Neural cell (in vitro differentiated cells): ENCODE measurements around the gene LAIR2.

Experiments
- EP300 ChIP-seq: fragments of 450-650 bp; conservative IDR thresholded peaks from 2 replicates; pipeline ENCODE4 v1.6.1; 2014; ENCODE audit warnings: antibody characterized with exemption, mild to moderate bottlenecking, moderate library complexity; ENCODE audit not compliant: poor library complexity, severe bottlenecking
- EZH2 ChIP-seq: fragments of 200-600, 300-800 bp; shearing (Covaris generic), sonication (generic); IDR thresholded peaks from 2 replicates; pipeline ENCODE4 v1.6.1; 2014; ENCODE audit warnings: antibody characterized with exemption, low read length, borderline replicate concordance, mild to moderate bottlenecking; ENCODE audit not compliant: insufficient read depth, poor library complexity, severe bottlenecking
- POLR2AphosphoS5 ChIP-seq: IDR thresholded peaks from 2 replicates; pipeline ENCODE4 v1.6.1; 2012
- RAD21 ChIP-seq: fragments of 450-650 bp; conservative IDR thresholded peaks from 2 replicates; pipeline ENCODE4 v1.6.1; 2014; ENCODE audit warnings: antibody characterized with exemption, mild to moderate bottlenecking, moderate library complexity
- TF ChIP-seq, protein P1 (sequence below): fragments of 450-650 bp; IDR thresholded peaks from 2 replicates; pipeline ENCODE4 v1.5.1; 2014; ENCODE audit warnings: antibody characterized with exemption, mild to moderate bottlenecking, moderate library complexity; ENCODE audit not compliant: poor library complexity, severe bottlenecking

DNA sequence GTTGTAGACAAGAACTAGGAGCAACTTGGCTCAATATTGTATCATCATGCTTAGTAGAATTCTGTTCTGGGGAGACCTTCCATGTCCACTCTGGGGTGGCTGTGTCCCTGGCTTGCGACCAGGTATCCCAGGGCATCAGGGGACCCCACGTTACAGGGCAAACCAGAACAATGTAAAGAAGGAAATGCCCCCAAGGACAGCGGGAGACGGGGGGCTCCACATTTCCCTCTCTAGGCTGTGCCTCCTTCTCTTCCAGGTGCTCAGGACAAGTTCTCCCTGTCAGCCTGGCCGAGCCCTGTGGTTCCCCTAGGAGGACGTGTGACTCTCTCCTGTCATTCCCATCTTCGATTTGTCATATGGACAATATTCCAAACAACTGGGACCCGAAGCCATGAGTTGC, 30.8 kb downstream of the LAIR2 start:
- TF ChIP-seq, protein P1, sequence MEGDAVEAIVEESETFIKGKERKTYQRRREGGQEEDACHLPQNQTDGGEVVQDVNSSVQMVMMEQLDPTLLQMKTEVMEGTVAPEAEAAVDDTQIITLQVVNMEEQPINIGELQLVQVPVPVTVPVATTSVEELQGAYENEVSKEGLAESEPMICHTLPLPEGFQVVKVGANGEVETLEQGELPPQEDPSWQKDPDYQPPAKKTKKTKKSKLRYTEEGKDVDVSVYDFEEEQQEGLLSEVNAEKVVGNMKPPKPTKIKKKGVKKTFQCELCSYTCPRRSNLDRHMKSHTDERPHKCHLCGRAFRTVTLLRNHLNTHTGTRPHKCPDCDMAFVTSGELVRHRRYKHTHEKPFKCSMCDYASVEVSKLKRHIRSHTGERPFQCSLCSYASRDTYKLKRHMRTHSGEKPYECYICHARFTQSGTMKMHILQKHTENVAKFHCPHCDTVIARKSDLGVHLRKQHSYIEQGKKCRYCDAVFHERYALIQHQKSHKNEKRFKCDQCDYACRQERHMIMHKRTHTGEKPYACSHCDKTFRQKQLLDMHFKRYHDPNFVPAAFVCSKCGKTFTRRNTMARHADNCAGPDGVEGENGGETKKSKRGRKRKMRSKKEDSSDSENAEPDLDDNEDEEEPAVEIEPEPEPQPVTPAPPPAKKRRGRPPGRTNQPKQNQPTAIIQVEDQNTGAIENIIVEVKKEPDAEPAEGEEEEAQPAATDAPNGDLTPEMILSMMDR = no peak
- TF ChIP-seq EP300 (no peak), EZH2 (no peak), POLR2AphosphoS5 (no peak), RAD21 (no peak)
